RCC 7860 (cell line): Measurements from ENCODE around the gene MADD.

Experiments
- DNase-seq: peaks from one replicate; pipeline ENCODE4 v3.0.0-alpha.2; 2015; ENCODE audit warnings: low spot score
- FAIRE-seq: peaks from 2 replicates; lab custom pipeline; 2012; peaks lifted over from hg19 to GRCh38; lab: Jason Lieb, UNC

Gene MADD

DNA sequence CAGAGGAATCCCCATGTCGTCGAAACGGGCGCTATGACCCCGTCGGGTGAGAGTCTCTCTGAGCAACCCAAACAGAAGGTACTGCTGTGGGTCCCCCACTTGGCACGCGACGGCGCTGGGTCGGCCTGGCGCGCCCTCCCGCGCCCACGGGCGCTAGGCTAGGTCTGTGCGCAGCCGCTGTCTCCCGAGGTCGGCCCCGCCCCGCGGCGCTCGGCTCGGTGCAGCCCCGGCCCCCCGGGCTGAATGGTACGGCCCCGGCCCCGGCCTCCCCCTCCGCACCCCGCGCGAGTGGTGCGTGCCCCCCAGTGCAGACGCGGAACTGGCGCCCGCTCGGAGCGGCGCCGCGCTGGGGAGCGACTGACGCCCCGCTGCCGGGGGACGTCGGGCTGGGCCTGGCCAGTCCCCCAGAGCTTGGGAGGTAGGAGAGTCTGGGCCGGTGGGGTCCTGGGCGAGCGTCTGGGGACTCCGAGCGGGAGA lies at the start of gene MADD:
Gene MADD (plus strand): TSS at position 305 of the 477 bp plus-strand sequence.
- no peak for FAIRE-seq
- DNase-seq, result peak; percentile 48

DNA sequence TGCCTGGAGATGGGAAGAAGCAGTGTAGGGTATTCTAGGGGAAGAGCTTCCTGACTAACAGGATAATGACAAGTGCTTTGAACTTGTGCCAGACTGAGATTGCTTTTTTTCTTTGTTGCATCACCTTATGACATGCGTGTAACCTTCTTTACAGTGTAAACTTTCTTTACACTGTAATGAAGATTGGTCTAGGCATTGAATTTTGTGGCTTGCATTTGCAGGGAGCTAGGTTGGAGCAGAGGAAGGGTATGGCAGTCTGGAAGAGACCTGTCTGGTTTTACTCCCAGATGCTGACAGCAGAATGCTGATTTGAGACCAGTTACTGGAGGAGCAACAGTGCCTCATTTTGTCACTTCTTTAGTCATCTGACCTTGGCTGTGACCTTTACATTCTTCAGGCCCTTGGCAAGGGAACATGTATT lies 49.5 kb upstream of the MADD start:
- FAIRE-seq (no peak), DNase-seq (peak; percentile 33)

DNA sequence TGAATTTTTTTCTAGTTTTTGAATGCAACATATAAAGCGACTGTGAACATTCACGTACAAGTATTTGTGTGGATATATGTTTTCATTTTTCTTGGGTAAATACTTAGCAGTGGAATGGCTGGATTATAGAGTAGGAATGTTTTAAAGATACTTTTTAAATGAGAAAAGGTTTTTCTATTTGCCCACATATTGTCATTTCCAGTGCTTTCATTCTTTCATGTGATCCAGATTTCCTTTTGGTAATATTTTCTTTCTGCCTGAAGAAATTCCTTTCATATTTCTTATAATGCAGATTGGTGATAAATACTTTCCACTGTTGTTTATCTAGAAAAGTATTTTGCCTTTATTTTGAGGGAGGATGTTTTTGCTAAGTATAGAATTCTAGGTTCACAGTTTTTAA lies 47.2 kb upstream of the MADD start:
- DNase-seq (no peak), FAIRE-seq (no peak)

DNA sequence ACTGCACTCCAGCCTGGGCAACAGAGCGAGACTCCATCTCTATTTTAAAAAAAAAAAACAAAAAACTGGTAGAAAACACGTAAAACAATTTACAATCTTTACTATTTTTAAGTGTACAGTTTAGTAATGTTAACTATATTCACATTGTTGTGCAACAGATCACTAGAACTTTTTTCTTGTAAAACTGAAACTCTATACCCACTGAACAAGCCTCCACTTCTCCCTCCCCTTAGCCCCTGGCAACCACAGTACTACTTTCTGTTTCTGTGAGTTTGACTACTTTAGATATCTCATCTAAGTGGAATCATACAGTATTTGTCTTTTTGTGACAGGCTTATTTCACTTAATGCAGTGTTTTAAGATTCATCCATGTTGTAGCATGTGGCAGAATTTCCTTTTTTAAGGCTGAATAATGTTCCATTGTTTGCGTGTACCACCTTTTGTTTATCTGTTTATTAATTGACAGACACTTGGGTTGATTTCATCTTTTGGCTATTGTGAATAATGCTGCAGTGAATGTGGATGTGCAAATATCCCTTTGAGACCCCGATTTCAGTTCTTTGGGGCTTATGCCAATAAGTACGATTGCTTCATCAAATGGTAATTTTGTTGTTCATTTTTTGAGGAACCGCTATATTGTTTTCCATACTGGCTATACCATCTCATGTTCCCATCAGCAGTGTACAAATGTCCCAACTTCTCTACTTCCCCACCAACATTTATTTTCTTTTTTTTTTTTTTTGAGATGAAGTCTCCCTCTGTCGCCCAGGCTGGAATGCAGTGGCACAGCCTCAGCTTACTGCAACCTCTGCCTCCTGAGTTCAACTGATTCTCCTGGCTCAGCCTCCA lies 44.2 kb upstream of the MADD start:
- DNase-seq (no peak), FAIRE-seq (no peak)

DNA sequence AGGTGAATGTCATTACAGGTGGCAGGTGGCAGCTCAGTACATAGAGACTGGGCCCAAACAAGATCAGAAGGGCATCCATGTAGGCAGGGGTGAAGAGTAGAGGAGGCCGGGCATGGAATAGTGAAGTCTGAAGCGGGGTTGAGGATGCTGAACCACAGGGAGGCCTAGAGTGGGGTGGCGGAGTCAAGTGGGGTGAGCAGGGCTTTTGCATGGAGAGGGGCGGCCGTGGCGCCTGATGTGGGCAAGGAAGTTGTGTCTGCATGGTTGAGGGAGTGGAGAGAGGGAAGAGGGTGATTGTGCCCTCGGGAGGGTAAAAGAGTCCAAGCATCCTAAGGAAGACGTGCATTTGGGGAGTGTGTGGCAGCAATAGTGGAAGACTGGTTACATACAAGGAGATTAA lies 40.8 kb upstream of the MADD start:
- DNase-seq (no peak), FAIRE-seq (no peak)

DNA sequence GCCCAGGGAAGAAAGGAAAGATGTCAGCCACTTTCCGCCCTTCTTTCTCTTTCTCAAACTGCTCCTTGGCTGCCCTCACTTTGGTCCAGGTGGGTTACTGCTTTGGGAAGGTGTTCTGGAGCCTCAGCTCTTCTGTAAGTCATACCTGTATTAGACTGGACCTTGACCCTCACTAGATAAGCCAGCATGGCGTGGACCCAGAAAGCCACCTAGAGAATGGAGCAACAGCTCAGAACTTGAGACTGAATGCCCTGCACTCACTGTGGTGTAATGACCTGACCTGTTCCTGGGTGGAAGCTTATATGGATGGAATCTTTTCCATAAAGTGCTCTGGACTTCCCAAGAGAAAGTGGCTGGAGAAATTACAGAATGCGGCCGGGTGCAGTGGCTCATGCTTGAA lies 36.9 kb upstream of the MADD start:
- no peak for FAIRE-seq
- DNase-seq, result no peak

DNA sequence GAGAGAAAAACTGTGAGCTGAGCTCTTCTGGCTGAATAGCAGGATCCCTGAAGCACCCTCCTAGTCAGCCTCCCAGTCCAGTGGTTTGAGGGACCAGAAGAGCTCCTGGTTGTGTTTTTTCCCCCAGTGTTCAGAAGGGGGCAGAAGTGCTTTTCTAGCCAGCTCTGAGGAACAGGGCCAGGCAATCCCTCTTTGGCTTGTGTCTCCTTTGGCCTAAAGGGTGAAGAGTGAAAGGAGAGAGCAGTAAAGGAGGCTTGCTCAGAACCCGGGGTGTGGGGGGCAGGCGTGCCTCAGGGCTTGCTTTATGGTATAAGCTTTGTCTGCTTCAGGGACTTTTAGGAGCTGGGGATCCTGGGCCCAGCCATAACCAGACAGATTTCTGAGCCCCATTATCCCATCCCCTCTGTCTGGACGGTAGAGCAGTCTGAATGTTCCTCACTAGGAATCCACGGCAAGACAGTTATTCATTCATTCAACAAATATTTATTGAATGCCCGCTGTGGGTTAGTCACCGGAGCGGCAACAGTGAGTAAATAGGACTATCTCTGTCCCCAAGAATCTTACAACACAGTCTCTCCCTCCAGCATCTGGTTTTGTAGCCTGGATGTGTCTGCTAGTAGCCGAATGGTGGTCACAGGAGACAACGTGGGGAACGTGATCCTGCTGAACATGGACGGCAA lies 35.8 kb upstream of the MADD start:
- FAIRE-seq, result no peak
- DNase-seq, result peak; percentile 21

DNA sequence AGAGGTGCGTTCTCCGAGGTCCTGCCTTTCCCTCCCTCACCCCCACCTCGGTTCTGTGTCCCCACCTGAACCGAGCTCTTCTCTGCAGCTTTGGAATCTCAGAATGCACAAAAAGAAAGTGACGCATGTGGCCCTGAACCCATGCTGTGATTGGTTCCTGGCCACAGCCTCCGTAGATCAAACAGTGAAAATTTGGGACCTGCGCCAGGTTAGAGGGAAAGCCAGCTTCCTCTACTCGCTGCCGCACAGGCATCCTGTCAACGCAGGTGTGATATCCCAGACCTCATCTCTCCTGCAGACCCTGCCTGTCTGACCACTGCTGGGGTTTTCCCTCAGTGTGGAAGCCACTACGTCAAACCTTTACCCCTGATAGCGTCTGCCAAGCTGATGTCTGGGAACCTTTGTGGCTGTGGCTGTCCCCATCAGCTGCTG lies 35.2 kb upstream of the MADD start:
- FAIRE-seq, result no peak
- DNase-seq, result no peak

DNA sequence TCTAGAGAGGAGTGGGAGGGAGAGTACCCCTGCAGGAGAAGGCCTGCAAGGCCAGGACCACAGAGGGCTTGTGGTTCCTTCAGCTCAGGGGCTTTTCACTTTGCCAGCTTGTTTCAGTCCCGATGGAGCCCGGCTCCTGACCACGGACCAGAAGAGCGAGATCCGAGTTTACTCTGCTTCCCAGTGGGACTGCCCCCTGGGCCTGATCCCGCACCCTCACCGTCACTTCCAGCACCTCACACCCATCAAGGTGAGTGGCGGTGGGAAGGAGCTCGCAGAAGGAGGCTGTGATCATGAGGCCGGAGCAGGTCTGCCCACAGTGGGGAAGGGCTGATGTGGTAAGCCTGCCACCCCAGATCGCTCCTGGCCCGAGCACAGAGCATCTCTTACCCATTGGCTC lies 34.8 kb upstream of the MADD start:
- no peak for FAIRE-seq
- no peak for DNase-seq

DNA sequence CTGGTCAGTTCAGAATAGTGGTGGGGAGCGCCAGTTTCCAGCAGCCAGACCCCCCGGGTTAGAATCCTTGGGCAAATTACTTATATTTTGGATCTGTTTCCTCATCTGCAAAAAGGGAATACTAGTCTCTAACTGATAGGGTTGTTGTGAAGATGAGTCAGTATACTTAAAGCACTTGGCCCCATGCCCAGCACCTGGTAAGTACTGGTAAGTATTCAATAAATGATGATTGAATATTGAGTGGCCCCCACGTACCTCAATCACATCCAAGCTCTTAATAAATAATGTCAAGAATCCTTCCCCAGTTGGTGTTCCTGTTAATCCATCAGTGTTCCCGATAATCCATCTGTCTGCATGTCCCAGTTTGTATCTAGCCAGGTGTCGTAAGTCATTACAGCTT lies 33.5 kb upstream of the MADD start:
- FAIRE-seq (no peak), DNase-seq (no peak)

DNA sequence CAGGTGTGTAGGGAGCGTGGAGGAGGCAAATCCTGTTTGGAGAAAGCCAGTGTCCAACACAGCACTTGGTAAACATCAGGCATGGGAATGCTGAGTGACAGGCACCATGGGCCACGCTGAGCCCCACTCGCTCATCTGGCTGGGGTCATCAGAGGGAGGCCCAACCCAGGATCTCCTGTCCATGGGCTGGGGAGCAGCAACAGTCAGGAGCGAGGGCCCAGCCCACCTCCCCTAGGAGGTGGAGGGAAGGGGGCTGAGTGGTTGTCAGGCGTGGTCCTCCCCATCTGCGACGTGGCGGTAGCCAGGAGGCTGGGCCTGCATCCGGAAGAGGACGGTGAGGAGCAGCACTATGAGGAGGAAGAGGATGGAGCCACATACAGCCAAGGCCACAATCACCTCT lies 30.1 kb upstream of the MADD start:
- FAIRE-seq (no peak), DNase-seq (no peak)

DNA sequence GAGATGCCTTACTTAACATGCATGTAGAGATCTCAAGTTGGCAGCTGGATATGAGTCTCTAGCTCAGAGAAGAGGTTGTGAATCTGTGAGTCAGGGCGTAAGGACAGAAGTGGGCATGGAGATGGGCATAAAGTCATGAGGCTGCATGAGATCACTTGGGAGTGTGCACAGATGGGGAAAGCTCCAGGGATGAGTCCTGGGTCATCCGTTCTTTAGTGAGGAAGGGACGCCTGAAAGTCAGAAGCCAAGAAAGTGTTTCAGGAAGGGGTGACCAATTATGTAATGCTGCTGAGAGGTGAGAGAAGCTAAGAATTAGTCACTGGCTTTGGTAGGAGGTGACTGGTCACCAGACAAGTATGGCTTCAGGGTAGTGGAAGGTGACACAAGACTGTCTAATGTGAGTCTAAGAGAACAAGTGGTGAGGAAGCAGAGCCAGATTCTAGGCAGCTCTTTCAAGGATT lies 28.1 kb upstream of the MADD start:
- DNase-seq, result peak; percentile 40
- no peak for FAIRE-seq

DNA sequence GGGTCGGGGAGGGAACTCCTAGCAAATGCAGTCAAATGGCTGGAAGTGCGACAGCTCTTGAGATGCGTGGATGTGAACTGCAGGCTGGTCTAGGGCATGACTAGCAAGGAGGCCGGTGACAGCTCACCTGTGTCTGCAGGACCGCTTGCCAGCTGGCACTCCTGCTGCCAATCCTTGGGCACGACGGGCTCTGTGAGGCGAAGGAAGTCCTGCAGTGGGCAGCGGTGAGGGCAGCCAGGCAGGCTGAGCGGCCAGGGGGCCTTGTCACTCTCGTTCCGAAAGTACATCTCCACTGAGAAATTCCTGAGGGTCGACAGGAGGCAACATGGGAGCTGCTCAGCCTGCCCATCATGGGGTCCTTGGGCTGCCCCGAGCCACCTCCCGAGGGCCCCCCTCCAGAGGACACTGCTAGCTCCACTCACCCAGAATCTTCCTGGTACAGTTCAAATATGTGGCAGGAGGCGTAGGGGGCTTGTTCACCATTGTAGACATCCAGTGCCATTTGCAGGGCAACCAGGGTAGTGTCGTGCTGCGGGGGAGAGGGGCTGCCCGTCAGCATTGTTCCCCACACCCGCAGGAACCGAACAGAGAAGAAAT lies 27.2 kb upstream of the MADD start:
- FAIRE-seq (no peak), DNase-seq (no peak)

DNA sequence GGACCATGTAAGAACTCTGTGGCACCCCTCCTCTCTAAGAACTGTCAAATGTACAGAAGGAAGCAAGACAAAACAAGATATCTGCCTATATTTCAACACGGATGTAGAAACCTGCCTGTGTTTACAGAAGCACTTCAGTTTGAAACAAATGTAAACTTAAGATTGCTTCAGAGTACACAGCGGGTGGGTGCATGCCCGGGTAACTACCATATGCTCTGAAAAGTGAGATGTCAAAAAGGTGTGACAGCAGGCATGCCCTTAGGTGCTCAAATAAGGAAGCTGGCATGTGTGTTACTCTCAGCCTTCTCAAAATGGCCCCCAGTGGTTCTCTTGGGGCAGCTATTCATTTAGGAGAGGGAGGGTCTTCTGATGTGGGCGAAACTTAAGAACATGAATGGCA lies 26.5 kb upstream of the MADD start:
- FAIRE-seq, result no peak

DNA sequence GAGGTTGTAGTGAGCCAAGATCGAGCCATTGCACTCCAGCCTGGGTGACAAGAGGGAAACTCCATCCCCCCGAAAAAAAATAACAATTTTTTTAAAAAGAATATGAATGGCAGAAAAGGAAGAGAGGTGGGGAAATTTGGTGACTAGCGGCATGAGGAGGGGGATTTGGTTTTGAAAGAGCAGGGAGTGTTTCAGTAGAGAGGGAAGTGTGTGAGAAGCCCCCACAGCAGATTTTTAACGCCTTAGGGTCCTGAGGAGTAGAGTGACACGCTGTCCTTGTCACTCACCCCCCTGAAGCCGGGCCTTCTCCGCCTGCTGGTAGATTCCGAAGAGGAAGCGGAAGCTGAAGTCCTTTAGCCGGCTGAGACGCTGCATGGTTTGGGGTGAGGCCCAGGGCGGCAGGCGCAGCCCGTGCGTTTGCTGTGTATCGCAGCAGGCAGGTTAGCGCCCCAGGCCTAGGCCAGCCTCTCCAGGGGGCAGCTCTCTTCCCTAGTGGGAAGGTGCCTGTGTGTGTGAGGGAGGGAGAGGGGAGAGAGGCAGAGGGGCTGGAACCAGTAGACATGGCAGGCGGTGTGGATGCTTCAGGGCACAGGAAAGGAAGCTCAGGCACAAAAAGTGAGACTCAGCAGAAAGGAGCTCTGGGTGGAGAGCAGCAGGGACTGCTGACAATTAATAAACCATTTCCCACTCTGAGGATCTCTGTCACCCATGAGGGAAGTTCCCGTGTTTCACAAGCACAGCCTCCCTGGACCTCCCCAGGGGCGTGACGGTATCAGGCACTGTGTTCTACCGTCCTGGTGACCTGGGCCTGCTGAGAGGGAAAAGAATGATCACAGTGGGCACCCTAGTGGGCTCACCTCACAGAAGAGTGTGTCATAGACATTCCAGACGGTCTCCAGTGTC lies 25.2 kb upstream of the MADD start:
- DNase-seq (peak; percentile 3), FAIRE-seq (no peak)

More for the DNA sequence above, 26.5 kb upstream of the MADD start:
- DNase-seq, result no peak

DNA sequence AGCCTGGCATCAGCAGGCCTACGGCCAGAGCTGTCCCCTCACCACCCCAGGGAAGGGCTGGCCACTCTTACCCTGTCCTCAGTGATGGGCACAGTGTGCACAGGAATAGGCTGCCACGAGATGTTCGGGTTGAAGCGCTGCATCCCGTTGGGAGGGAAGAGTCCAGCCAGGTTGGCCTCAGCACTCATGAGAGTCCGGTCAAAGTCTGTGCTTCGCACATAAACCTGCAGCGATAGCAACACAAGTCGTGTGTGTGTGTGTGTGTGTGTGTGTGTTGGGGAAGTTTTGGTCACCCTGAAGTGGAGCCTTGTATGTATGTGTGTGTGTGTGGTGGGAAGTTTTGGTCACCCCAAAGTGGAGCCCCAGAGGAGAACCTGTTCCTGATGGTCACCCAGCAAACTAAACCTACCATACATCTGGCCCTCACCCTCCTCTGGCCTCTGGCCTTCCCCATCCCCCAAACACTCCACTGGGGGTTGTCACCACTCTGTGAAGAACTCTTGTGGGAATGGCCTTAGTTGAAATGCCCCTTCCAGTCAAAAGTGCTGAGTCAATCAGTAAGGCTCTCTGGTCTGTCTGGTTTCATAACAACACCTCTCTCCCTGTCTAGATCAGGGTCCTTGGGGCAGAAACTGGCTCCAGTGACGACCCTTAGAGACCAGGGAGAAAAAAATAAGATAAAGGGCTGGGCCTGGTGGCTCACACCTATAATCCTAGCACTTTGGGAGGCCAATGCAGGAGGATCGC lies 24.1 kb upstream of the MADD start:
- DNase-seq (no peak), FAIRE-seq (no peak)

DNA sequence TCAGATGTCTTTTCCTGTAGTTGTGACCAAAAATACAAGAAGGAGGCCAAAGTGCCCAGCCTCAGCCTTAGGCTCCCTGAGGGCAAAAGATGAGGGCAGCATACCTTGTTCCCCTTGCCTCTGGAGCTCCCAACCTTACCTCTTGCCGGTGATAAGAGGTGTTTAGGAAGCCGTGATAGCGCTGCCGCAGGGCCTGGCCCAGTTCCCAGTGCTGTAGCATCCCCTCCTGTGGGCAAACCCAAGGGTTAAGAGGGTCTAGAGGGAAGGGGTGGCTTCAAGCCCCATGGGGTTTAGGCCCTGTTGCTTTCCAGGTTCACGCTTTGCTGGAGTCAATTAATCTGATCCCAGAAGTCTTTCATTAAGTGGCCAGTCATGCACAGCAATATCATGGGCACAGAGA lies 22.4 kb upstream of the MADD start:
- FAIRE-seq (no peak), DNase-seq (no peak)

DNA sequence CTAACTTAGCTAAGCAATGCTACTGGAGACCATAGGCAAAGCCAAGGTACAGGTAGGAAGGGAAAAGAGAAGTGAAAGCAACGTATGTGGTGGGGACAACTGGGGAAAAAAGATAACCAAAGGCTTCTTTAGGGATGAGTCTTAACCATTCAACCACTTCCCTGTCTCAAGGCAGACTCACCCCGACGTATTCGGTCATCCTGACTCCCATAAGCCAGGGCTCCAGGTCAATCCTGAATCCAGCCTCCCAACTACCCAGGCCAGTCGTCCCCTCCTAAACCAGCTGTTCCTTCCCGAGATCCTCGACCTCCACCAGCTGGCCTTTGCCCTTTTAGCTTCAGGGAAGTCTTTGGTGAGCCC lies 21.6 kb upstream of the MADD start:
- DNase-seq (peak; percentile 8), FAIRE-seq (no peak)

DNA sequence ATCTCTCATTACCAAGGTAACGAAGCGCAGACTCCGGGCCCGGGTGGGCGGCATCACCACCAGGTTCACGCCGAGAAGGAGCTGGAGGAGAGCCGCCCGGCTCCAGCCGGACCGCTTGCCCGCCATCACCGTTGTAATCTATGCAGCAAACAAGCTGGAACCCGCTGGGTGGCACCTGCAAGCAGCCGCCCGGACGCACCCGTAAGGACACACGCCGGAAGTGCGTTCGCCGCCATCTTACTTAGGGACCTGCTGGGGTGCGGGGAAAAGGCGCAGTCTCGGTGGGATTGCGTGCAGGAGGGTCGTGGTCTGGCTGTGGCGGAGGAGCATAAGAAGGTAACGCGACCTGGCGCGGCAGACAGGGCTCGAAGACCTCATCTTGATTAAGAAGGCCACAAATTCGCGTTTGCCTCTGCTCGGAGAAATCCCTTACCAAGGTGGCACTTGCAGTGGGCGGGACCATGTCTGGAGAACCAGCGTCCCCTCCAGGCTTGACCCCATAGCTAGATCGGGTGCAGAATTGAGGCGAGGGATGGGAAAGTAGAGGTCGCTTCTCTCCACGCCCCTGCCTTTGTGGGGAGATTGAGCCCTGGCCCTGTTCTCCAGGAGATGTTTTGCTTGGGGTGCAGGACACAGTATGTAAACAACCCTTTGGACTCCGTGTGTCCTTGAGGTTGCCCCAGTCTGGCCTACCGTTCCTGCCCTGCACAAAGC lies 21.1 kb upstream of the MADD start, which contains the start of gene ACP2:
Gene ACP2 (minus strand): TSS at position 151 of the 714 bp plus-strand sequence. CDS start 25 bp downstream, at position 126.
- DNase-seq (peak; percentile 67), FAIRE-seq (no peak)
